ENCODE results near the gene KIF20B.

- TF ChIP-seq CTCF (conservative IDR thresholded peaks at IDR 0.05) (no peak), EZH2 (IDR thresholded peaks at IDR 0.05; ENCODE audit: low read depth) (no peak)
These were observed 4.6 kb downstream of the KIF20B start for GRCh38 chr10:89706011-89706410.
